ENCODE measurements around the gene NAA16.

- TF ChIP-seq CTCF (IDR thresholded peaks at IDR 0.05) (no peak), POLR2A (IDR thresholded peaks at IDR 0.05) (no peak), POLR2AphosphoS5 (IDR thresholded peaks at IDR 0.05) (no peak), EP300 (IDR thresholded peaks at IDR 0.05) (no peak)
Observed at GRCh38 chr13:41364043-41364442, 53.0 kb downstream of the NAA16 start.

Measured in stomach (tissue), 4 donors.